MCF 10A (cell line): ENCODE results near the gene UBE2Q1. TPM values are rescaled to one million over a fixed set of nuclear protein-coding genes. Genes with fewer than 3 reads are reported as not detected.

Experiments used
- BruUV-seq: library from RNA; stranded (reverse); fragments of 400-500 nt; replicated peaks from 2 replicates; lab custom pipeline; 2021; lab: Mats Ljungman, UMichigan
- CTCF ChIA-PET: fragments of 300-600 bp; sonication (Branson Sonifier 250); formaldehyde crosslinking; extraction: SDS; loops from one replicate; lab custom pipeline; 2021; ENCODE audit warnings: antibody characterized with exemption, inconsistent platforms; lab: Yijun Ruan, JAX
- POLR2A ChIA-PET: fragments of 300-600, 350-650 bp; sonication (Branson Sonifier 250); formaldehyde crosslinking; extraction: SDS; loops from one replicate; lab custom pipeline; 2020; ENCODE audit warnings: antibody characterized with exemption, inconsistent platforms; lab: Yijun Ruan, JAX
- DNase-seq: peaks from one replicate; pipeline ENCODE4 v3.0.0-alpha.2; 2018; ENCODE audit not compliant: unreplicated experiment
- H3K27ac Mint-ChIP-seq: one replicate; pipeline ENCODE4 v1.8.0; 2022; ENCODE audit warnings: mild to moderate bottlenecking, low read depth, mixed read lengths; ENCODE audit not compliant: unreplicated experiment
- H3K27me3 Mint-ChIP-seq: one replicate; pipeline ENCODE4 v1.8.0; 2022; ENCODE audit warnings: mixed read lengths; ENCODE audit not compliant: insufficient read depth, unreplicated experiment
- H3K36me3 Mint-ChIP-seq: one replicate; pipeline ENCODE4 v1.8.0; 2022; ENCODE audit warnings: mild to moderate bottlenecking, moderate library complexity, mixed read lengths; ENCODE audit not compliant: insufficient read depth, unreplicated experiment
- H3K4me1 Mint-ChIP-seq: one replicate; pipeline ENCODE4 v1.8.0; 2022; ENCODE audit warnings: mixed read lengths; ENCODE audit not compliant: insufficient read depth, unreplicated experiment
- H3K4me3 Mint-ChIP-seq: one replicate; pipeline ENCODE4 v1.8.0; 2022; ENCODE audit warnings: mild to moderate bottlenecking, moderate library complexity, mixed read lengths; ENCODE audit not compliant: unreplicated experiment
- H3K9me3 Mint-ChIP-seq: one replicate; pipeline ENCODE4 v1.8.0; 2022; ENCODE audit warnings: mixed read lengths; ENCODE audit not compliant: unreplicated experiment
- intact Hi-C: fragments of 100-400 bp; cut with micrococcal nuclease; formaldehyde crosslinking; loops from 2 replicates; pipeline ENCODE4 v1.14.1; 2022
- total RNA-seq: library from RNA; stranded (reverse); gene quantifications from 2 replicates; pipeline ENCODE4 v1.2.3, GENCODE V29; 2022
- TF ChIP-seq, protein P1 (sequence below): fragments of 200-600 bp; IDR thresholded peaks from one replicate; pipeline ENCODE4 v1.8.0; 2022; ENCODE audit warnings: antibody characterized with exemption, mild to moderate bottlenecking; ENCODE audit not compliant: unreplicated experiment

The UBE2Q1 gene
- total RNA-seq, 1 experiment from 2014 or later = 111 TPM

DNA sequence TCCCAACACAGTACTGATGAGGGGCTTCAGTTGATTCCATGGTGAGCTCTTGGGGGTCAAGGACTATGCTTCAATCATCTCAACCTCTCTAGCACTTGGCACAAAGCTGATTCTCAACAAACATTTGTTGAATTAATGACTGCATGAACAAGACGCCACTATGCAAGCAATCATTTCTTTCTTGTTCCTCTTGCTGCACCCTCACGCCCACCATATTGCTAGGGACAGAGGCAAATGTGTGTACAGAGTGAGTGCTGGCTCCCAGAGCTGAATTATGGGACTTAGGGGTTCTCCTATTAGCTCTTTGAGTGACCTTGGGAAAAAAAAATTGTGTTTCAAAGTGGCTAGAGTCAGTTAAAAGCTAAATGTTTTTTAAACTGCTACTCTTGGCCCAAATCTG is 47.1 kb upstream of the UBE2Q1 start:
- Mint-ChIP-seq H3K4me3 (no peak overlapping the region), H3K27ac (peak overlapping the region; percentile 47), H3K27me3 (no peaks in the 10 kb centered on the region), H3K4me1 (peaks cover 42% of the 10 kb centered on the region), H3K9me3 (no peaks in the 10 kb centered on the region), H3K36me3 (peaks cover 46% of the 10 kb centered on the region)
- no TSS peak for BruUV-seq
- TF ChIP-seq, protein P1, sequence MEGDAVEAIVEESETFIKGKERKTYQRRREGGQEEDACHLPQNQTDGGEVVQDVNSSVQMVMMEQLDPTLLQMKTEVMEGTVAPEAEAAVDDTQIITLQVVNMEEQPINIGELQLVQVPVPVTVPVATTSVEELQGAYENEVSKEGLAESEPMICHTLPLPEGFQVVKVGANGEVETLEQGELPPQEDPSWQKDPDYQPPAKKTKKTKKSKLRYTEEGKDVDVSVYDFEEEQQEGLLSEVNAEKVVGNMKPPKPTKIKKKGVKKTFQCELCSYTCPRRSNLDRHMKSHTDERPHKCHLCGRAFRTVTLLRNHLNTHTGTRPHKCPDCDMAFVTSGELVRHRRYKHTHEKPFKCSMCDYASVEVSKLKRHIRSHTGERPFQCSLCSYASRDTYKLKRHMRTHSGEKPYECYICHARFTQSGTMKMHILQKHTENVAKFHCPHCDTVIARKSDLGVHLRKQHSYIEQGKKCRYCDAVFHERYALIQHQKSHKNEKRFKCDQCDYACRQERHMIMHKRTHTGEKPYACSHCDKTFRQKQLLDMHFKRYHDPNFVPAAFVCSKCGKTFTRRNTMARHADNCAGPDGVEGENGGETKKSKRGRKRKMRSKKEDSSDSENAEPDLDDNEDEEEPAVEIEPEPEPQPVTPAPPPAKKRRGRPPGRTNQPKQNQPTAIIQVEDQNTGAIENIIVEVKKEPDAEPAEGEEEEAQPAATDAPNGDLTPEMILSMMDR = no peak
- ChIA-PET CTCF (interaction anchor here (0.5 to 1.8 kb wide), 8 partner anchors 10 to 1110 kb away, joined by 3 to 13 read pairs (median 3); no protein-coding TSS in a partner anchor), POLR2A (interaction anchor here (0.8 to 8.6 kb wide), 9 partner anchors 10 to 332 kb away, joined by 3 to 161 read pairs (median 4); no protein-coding TSS in a partner anchor)
- intact Hi-C loops = no loop called here
- no peak for DNase-seq

DNA sequence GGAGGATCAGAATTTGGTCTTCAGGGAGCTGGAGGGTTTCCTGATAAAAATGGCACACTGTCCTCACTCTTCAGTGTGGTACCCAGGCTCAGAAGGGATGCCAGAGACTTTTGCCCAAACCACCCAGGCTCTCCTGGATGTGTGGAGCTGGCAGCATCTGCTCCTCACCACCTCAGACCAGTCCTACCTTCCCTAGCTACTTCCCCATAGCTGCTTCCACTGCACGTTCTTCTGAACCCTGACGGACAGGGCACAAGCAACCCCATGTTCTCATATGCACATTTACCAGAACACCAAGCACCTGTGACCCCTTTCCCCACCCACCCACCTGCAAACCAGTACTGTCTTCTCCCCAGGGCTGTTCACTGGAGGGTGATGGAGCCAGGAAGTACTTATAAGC is 44.9 kb upstream of the UBE2Q1 start:
- DNase-seq = no peak
- Mint-ChIP-seq H3K27me3 (no peaks in the 10 kb centered on the region), H3K9me3 (no peaks in the 10 kb centered on the region), H3K36me3 (peaks cover 62% of the 10 kb centered on the region), H3K4me3 (no peak overlapping the region), H3K4me1 (peaks cover 34% of the 10 kb centered on the region), H3K27ac (no peak overlapping the region)
- BruUV-seq = no TSS peak
- POLR2A ChIA-PET = interaction anchor here (1.1 kb wide), 1 partner anchor 53 kb away, joined by 3 read pairs; no protein-coding TSS in a partner anchor
- intact Hi-C loops = no loop called here
- TF ChIP-seq, protein P1 = no peak
- CTCF ChIA-PET = interaction anchor here (1.0 to 1.3 kb wide), 2 partner anchors 44 to 66 kb away, joined by 3 read pairs; no protein-coding TSS in a partner anchor

DNA sequence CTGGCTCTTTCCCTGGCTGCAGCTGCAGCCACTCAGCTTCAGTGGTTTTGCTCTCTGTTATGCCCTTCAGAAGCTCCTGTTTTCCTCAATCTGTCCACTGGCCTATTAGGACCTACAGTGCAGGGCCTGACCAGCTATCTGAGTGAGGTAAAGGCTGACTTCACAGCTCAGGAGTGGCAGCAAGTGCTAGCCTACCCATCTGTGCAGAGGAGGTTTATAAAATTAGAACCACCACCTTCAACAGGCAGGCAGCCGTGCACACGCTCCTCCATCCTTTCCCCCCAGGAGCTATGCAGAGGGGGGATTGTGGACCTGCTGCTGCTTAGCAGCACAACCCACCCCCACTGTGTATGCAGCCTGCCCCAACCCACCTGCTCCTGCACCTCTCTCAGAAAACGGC is 41.2 kb upstream of the UBE2Q1 start:
- Mint-ChIP-seq H3K4me3 (no peak overlapping the region), H3K27me3 (no peaks in the 10 kb centered on the region), H3K9me3 (no peaks in the 10 kb centered on the region), H3K36me3 (peaks cover 85% of the 10 kb centered on the region), H3K27ac (peak overlapping the region; percentile 21), H3K4me1 (peaks cover 12% of the 10 kb centered on the region)
- TF ChIP-seq, protein P1 = no peak
- BruUV-seq = no TSS peak
- CTCF ChIA-PET = interaction anchor here (0.6 to 2.0 kb wide), 3 partner anchors 9 to 70 kb away, joined by 3 to 6 read pairs (median 5); no protein-coding TSS in a partner anchor
- POLR2A ChIA-PET = interaction anchor here (0.8 to 1.6 kb wide), 4 partner anchors 8 to 19 kb away, joined by 3 to 6 read pairs (median 3); no protein-coding TSS in a partner anchor
- intact Hi-C loops = no loop called here
- no peak for DNase-seq

DNA sequence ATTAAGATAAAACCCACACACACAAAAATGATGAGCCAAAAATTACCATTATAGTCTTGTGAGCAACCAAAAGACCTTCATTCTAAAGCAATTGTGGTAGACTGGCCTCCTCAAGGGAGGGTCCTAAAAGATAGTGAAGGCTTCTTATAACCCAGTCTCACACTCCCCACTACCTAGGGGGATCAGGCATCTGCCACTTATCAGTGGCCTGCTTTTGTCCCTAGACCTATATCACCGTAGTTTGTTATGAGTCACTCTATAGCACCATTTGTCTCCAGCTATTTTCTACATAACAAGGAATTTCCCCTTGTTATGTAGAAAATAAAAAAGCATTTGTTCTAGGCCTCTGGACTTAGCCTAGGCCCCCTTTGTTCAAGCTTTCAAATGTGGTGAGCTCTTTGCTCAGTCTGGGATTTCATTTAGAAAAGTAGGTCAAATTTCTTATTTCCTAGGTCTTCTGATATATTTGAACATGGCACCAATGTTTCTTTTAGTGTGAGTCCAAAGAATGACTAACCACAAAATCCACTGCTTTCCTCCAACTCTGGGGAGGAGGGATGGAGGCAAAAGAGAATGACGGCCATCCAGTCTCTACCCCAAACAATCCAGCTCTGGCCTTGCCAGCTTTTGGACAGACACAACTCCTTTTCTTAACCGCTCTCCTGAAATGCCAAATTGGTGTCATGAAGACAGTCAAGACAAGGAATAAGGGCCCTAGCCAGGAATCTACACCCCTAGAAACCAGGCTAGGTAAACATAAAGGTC is 40.6 kb upstream of the UBE2Q1 start:
- ChIA-PET POLR2A (interaction anchor here (0.6 to 1.6 kb wide), 5 partner anchors 8 to 54 kb away, joined by 3 to 6 read pairs (median 3); no protein-coding TSS in a partner anchor), CTCF (interaction anchor here (0.6 to 2.0 kb wide), 7 partner anchors 8 to 70 kb away, joined by 3 to 9 read pairs (median 3); no protein-coding TSS in a partner anchor)
- peaks cover 6% of the 10 kb centered on the region for H3K4me1 Mint-ChIP-seq
- no peak overlapping the region for H3K4me3 Mint-ChIP-seq
- peaks cover 89% of the 10 kb centered on the region for H3K36me3 Mint-ChIP-seq
- BruUV-seq = no TSS peak
- no peak for DNase-seq
- H3K27ac Mint-ChIP-seq = peak overlapping the region; percentile 21
- H3K27me3 Mint-ChIP-seq = no peaks in the 10 kb centered on the region
- intact Hi-C loops = no loop called here
- TF ChIP-seq, protein P1 = no peak
- H3K9me3 Mint-ChIP-seq = no peaks in the 10 kb centered on the region
